Cardiac fibroblast (primary cell): ENCODE results near the gene OAT.

Experiments
- DNase-seq, 2 donors: peaks; one replicate each; pipeline versions ENCODE4 v3.0.0 to v3.0.0-alpha.2; 2010; ENCODE audit warnings: low read depth in 2 of 2
- H3K4me3 ChIP-seq, 2 donors: replicated peaks in 1 of 2; 1 replicate in 1 of 2; 2 replicates in 1 of 2; pipeline ENCODE4 v1.5.1; 2011; ENCODE audit warnings: low read depth in 2 of 2, low read length in 2 of 2, mild to moderate bottlenecking in 2 of 2, moderate library complexity in 1 of 2
- CTCF ChIP-seq: IDR thresholded peaks from one replicate; pipeline ENCODE4 v1.5.1; 2011; ENCODE audit warnings: low read depth, mild to moderate bottlenecking, low read length, inconsistent platforms

The OAT gene

GRCh38 chr10:124389613-124390361 lies 28.9 kb downstream of the OAT start:
- no peak for DNase-seq
- H3K4me3 ChIP-seq: no peak overlapping the region
- no peak for TF ChIP-seq CTCF

GRCh38 chr10:124388823-124389612 lies 29.7 kb downstream of the OAT start:
- peak; percentile 82 for TF ChIP-seq CTCF
- peak; percentile 79 to 88 for DNase-seq
- peak overlapping the region; percentile 28 to 45 for H3K4me3 ChIP-seq

GRCh38 chr10:124388476-124388822 lies 30.3 kb downstream of the OAT start:
- no peak for DNase-seq
- TF ChIP-seq CTCF: no peak
- no peak overlapping the region for H3K4me3 ChIP-seq

GRCh38 chr10:124387078-124387874 lies 31.4 kb downstream of the OAT start:
- no peak overlapping the region for H3K4me3 ChIP-seq
- no peak for TF ChIP-seq CTCF
- no peak for DNase-seq

GRCh38 chr10:124386186-124387077 lies 32.3 kb downstream of the OAT start:
- no peak overlapping the region for H3K4me3 ChIP-seq
- no peak for TF ChIP-seq CTCF
- no peak for DNase-seq

GRCh38 chr10:124385627-124386185 lies 33.0 kb downstream of the OAT start:
- no peak for DNase-seq
- TF ChIP-seq CTCF: no peak
- no peak overlapping the region for H3K4me3 ChIP-seq
